Dedifferentiated amniotic fluid mesenchymal stem cell (primary cell): ENCODE data around the gene RUSC1.
"Not testable (repeated sequence)": the region's sequence is repeated elsewhere in the genome, so short reads cannot be mapped to it uniquely, and the experiment has no call there.

Experiments used
- DNase-seq: peaks from one replicate; pipeline ENCODE4 v3.0.0-alpha.2; 2016; ENCODE audit errors: extremely low spot score

Gene RUSC1

GRCh38 chr1:155324037-155324716, 3.5 kb downstream of the RUSC1 start:
- DNase-seq = peak; percentile 96

- peak; percentile 16 for DNase-seq
These were observed 4.3 kb downstream of the RUSC1 start for GRCh38 chr1:155324717-155325602.

DNA sequence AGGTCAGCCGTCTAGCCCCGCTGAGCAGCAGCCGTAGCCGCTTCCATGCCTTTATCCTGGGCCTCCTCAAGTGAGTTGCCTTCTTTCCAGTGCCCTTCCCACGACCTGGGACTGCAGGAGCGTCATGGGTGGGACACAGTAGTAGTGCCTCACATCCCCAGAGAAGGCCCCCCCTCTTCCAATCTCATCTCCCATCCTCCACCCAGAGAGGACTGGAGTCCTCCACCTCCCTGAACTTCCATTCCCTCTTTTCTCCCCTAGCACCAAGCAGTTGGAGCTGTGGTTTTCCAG, 4.9 kb downstream of the RUSC1 start:
- no peak for DNase-seq

GRCh38 chr1:155326020-155326526, 5.4 kb downstream of the RUSC1 start:
- no peak for DNase-seq

DNA sequence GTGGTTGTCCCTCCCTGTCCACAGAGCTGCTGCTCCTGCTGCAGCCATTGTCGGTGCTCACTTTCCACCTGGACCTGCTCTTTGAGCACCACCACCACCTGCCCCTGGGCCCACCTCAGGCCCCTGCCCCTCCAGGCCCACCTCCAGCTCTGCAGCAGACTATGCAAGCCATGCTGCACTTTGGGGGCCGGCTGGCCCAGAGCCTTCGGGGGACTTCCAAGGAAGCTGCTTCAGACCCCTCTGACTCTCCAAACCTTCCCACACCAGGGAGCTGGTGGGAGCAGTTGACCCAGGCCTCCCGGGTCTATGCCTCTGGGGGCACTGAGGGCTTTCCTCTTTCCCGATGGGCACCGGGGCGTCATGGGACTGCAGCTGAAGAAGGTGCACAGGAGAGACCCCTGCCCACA, 5.9 kb downstream of the RUSC1 start:
- DNase-seq = no peak

DNA sequence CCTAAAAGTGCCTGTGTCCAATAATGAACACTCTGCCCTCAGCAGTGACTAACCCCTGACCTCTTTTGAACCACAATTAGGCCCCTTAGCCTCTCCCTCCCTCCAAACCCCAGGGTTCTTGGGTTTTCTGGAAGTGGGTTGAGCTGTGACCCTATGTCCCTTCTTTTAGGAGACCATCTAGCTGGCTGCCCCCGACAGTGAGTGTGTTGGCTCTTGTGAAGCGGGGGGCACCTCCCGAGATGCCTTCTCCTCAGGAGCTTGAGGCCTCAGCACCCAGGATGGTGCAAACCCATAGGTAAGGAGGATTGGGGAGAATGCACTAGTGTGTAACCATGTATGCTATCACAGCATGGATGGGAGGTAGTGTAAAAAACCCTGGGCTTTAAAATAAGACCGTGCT, 7.3 kb downstream of the RUSC1 start:
- DNase-seq = no peak

DNA sequence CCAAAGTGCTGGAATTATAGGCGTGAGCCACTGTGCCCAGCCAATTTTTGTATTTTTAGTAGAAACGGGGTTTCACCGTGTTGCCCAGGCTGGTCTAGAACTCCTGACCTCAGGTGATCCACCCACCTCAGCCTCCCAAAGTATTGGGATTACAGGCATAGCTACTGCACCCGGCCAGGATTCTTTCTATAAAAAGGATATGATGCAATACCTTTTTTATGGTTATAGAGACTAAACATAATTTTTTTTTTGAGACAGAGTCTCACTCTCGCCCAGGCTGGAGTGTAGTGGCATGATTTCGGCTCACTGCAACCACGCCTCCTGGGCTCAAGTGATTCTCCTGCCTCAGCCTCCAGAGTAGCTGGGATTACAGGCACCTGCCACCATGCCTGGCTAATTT, 8.2 kb downstream of the RUSC1 start:
- not testable (repeated sequence) for DNase-seq

- no peak for DNase-seq
These were observed 9.4 kb downstream of the RUSC1 start for GRCh38 chr1:155329980-155330598.

GRCh38 chr1:155334962-155335361, 14.3 kb downstream of the RUSC1 start:
- DNase-seq = no peak

DNA sequence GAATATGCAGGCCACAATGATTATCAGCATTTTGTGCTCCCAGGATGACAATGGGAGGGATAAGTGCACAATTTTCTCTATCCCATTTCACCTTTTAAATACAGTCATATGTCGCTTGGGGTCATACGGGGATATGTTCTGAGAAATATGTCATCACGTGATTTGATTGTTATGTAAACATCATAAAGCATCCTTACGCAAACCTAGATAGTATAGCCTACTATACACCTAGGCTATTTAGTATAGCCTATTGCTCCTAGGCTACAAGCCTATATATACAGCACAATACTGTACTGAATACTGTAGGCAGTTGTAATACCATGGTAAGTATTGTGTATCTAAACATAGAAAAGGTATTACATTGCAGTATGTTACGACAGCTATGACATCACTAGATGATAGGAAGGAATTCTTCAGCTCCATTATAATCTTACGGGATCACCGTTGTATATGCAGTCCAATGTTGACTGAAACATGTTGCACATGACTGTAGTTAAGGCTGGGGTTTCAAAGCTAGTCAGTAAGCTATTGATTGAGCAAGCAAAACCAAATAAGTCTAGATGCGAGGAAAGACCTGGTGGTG, 18.9 kb downstream of the RUSC1 start:
- no peak for DNase-seq

DNA sequence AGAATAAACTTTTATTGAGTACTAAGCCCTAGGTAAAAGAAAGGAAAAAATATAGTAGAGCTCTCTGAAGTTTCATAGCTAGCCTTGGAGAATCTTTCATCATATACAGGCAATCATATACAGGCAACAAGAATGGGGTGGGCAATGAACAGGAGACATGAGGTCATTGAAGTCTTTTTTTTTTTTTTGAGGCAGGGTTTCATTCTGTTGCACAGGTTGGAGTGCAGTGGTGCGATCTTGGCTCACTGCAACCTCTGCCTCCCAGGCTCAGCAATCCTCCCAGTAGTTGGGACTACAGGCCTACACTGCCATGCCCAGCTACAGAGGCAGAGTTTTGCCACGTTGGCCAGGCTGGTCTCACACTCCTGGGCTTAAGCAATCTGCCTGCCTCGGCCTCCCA, 22.1 kb downstream of the RUSC1 start:
- DNase-seq = no peak

DNA sequence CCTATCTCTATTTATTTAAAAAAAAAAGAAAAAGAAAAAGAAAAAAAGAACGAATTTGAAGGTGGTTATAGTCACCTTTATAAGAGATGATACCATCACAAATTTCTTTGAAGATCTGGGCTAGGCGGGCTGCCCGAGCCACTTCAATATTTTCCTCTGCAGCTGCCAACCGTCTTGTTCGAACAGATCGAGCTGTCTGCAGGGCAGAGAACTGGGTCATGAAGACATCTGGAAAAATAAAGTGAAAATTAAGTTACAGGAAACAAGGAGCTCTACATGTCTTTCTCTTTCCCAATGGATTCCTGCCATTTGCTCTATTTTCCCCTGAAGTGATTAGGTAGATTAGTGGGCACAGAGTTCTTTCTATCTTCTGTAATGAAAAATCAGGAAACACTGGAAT, 31.9 kb downstream of the RUSC1 start:
- no peak for DNase-seq

DNA sequence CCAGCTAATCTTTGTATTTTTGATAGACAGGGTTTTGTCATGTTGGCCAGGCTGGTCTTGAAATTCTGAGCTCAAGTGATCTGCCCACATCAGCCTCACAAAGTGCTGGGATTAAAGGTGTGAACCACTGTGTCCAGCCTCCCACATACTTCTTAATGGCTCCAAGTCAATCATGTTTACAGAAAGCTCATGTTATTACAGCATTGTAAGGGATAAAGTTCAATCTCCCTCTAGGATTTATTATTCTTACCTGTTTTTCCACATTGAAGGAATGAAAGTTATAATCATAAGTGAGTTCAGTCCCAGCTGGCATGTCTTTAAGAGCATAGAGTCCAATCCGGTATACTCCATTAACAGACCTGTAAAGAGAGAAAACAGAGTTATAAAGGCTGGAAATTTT, 39.4 kb downstream of the RUSC1 start:
- DNase-seq = no peak

DNA sequence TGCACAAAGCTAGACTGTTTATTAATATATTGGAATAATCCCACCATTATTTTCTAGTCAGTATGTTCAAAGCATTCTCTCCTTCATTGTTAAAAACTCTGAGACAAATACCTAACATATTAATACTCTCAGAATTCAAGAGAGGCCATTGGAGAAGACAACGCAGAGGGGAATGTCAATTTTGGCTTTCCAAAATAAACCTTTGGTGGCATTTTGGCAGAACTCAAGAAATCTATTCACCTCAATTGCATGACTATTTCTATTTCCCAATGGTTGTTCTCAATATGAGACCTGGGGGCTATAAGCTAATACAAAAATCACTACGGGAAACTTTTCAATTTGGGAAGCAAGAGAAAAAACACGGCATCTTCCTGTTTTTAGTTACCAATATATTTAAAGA, 58.5 kb downstream of the RUSC1 start:
- DNase-seq = no peak

DNA sequence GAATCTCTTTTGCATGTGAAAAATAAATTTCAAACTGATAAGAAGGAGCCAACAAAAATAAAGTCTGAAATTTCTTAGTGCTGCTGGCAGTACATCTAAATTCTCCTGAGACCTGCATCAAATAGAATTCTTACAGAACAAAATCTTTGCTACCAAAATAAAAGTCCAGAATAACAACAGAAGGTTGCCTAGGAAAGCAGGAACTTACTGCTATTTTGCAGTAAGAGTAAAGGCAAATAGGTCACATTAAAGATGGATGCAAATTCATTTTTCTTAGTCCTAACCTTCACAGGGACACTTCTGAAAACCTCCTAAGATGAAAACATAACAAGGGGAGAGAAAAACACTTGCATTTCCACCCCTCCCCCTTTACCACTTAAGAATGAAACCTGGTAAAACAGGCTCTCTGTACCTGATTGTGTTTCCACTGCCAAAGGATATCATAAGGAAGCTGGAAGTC, 59.0 kb downstream of the RUSC1 start:
- DNase-seq = peak; percentile 89
